ENCODE data around the gene SCAF4.
A peak's percentile ranks its signal among the peaks of the same experiment; 100 is the strongest.

Gene SCAF4

GRCh38 chr21:31731857-31732596 lies at the start of gene SCAF4:
Gene SCAF4 (minus strand): TSS chr21:31732118. CDS start chr21:31731692, 426 bp downstream.
- no peaks in the 10 kb centered on the region for H3K9me3 ChIP-seq (ENCODE audit: insufficient read depth, low read length)
- H3K79me2 ChIP-seq (ENCODE audit: insufficient read depth, low read length): peaks cover 48% of the 10 kb centered on the region
- peaks cover 3% of the 10 kb centered on the region; the same call in 1 of the 2 replicates for H3K36me3 ChIP-seq (ENCODE audit: low read length)
- peak within 1 kb of the TSS; percentile 77 for H3K4me2 ChIP-seq (ENCODE audit: low read depth, low read length, poor library complexity, severe bottlenecking)
- peak within 1 kb of the TSS; percentile 94 for H3K27ac ChIP-seq (ENCODE audit: low read depth, low read length)
- TF ChIP-seq CTCF (IDR thresholded peaks at IDR 0.05; ENCODE audit: insufficient read depth, low read length, poor library complexity, severe bottlenecking): no peak
- TF ChIP-seq EZH2phosphoT487 (conservative IDR thresholded peaks at IDR 0.05; ENCODE audit: low read length): no peak
- no peaks in the 10 kb centered on the region for H3K27me3 ChIP-seq (ENCODE audit: low read length)
- H3F3A ChIP-seq (ENCODE audit: insufficient read depth): peaks cover 16% of the 10 kb centered on the region
- peak within 1 kb of the TSS; percentile 70 for H3K4me3 ChIP-seq (ENCODE audit: insufficient read depth, low read length, poor library complexity, severe bottlenecking)
- H3K9me2 ChIP-seq (replicated peaks; ENCODE audit: insufficient read depth, low read length): no peaks in the 10 kb centered on the region
- H3K9ac ChIP-seq (ENCODE audit: low read length): peak within 1 kb of the TSS; percentile 93
- H4K20me1 ChIP-seq (ENCODE audit: low read depth, low read length): peaks cover 30% of the 10 kb centered on the region
- no peak within 1 kb of the TSS for H2AFZ ChIP-seq (ENCODE audit: low read depth, low read length, severe bottlenecking)

- TF ChIP-seq CTCF (IDR thresholded peaks at IDR 0.05; ENCODE audit: insufficient read depth, low read length, poor library complexity, severe bottlenecking) (peak; percentile 13), EZH2phosphoT487 (conservative IDR thresholded peaks at IDR 0.05; ENCODE audit: low read length) (no peak)
- Histone ChIP-seq H3K36me3 (ENCODE audit: low read length) (no peaks in the 10 kb centered on the region), H3K9me2 (replicated peaks; ENCODE audit: insufficient read depth, low read length) (no peaks in the 10 kb centered on the region), H3F3A (ENCODE audit: insufficient read depth) (no peaks in the 10 kb centered on the region), H3K9ac (ENCODE audit: low read length) (no peak overlapping the region), H3K4me2 (ENCODE audit: low read depth, low read length, poor library complexity, severe bottlenecking) (no peak overlapping the region), H3K79me2 (ENCODE audit: insufficient read depth, low read length) (no peaks in the 10 kb centered on the region), H3K27ac (ENCODE audit: low read depth, low read length) (no peak overlapping the region), H3K4me3 (ENCODE audit: insufficient read depth, low read length, poor library complexity, severe bottlenecking) (no peak overlapping the region), H3K9me3 (ENCODE audit: insufficient read depth, low read length) (no peaks in the 10 kb centered on the region), H3K27me3 (ENCODE audit: low read length) (no peaks in the 10 kb centered on the region), H2AFZ (ENCODE audit: low read depth, low read length, severe bottlenecking) (no peak overlapping the region), H4K20me1 (ENCODE audit: low read depth, low read length) (no peaks in the 10 kb centered on the region)
These were observed 49.0 kb upstream of the SCAF4 start for GRCh38 chr21:31780944-31781343.

- no peak overlapping the region for H3K9ac ChIP-seq (ENCODE audit: low read length)
- H3K4me3 ChIP-seq (ENCODE audit: insufficient read depth, low read length, poor library complexity, severe bottlenecking): no peak overlapping the region
- H4K20me1 ChIP-seq (ENCODE audit: low read depth, low read length): no peaks in the 10 kb centered on the region
- no peaks in the 10 kb centered on the region for H3K27me3 ChIP-seq (ENCODE audit: low read length)
- no peaks in the 10 kb centered on the region for H3K9me3 ChIP-seq (ENCODE audit: insufficient read depth, low read length)
- peaks cover 6% of the 10 kb centered on the region for H3F3A ChIP-seq (ENCODE audit: insufficient read depth)
- TF ChIP-seq CTCF (IDR thresholded peaks at IDR 0.05; ENCODE audit: insufficient read depth, low read length, poor library complexity, severe bottlenecking) (no peak), EZH2phosphoT487 (conservative IDR thresholded peaks at IDR 0.05; ENCODE audit: low read length) (no peak)
- no peak overlapping the region for H3K27ac ChIP-seq (ENCODE audit: low read depth, low read length)
- H2AFZ ChIP-seq (ENCODE audit: low read depth, low read length, severe bottlenecking): no peak overlapping the region
- H3K36me3 ChIP-seq (ENCODE audit: low read length): no peaks in the 10 kb centered on the region
- H3K4me2 ChIP-seq (ENCODE audit: low read depth, low read length, poor library complexity, severe bottlenecking): no peak overlapping the region
- no peaks in the 10 kb centered on the region for H3K79me2 ChIP-seq (ENCODE audit: insufficient read depth, low read length)
- H3K9me2 ChIP-seq (replicated peaks; ENCODE audit: insufficient read depth, low read length): no peaks in the 10 kb centered on the region
These were observed 46.6 kb upstream of the SCAF4 start for GRCh38 chr21:31778546-31778945.

Data from SU-DHL-6 (cell line).